ENCODE data around the gene SOX18.

The SOX18 gene

GRCh38 chr20:64052987-64053840 is 3.8 kb upstream of the SOX18 start:
- H3K9ac ChIP-seq (ENCODE audit: insufficient read length) = no peak overlapping the region
- DNase-seq (ENCODE audit: low read depth, low spot score) = no peak
- no peaks in the 10 kb centered on the region for H3K9me3 ChIP-seq (ENCODE audit: low read depth, low read length)
- TF ChIP-seq POLR2AphosphoS5 (IDR thresholded peaks at IDR 0.05; ENCODE audit: borderline replicate concordance, low read depth, low read length) = no peak
- no peak for TF ChIP-seq EZH2 (IDR thresholded peaks at IDR 0.05)
- no peak for TF ChIP-seq FOXP2 (optimal IDR thresholded peaks at IDR 0.05; ENCODE audit: control extremely low read depth, extremely low read length, insufficient read depth)
- H3K27ac ChIP-seq = peak overlapping the region; percentile 67
- H3K36me3 ChIP-seq (ENCODE audit: insufficient read depth, low read length) = peaks cover under 1% of the 10 kb centered on the region; the same call in 1 of the 2 replicates
- no peak overlapping the region for H3K4me3 ChIP-seq

- peak overlapping the region; percentile 67 for H3K27ac ChIP-seq
- DNase-seq (ENCODE audit: low read depth, low spot score) = no peak
- TF ChIP-seq POLR2AphosphoS5 (IDR thresholded peaks at IDR 0.05; ENCODE audit: borderline replicate concordance, low read depth, low read length) (no peak), FOXP2 (optimal IDR thresholded peaks at IDR 0.05; ENCODE audit: control extremely low read depth, extremely low read length, insufficient read depth) (no peak), EZH2 (IDR thresholded peaks at IDR 0.05) (no peak)
- peaks cover 6% of the 10 kb centered on the region for H3K36me3 ChIP-seq (ENCODE audit: insufficient read depth, low read length)
- no peak overlapping the region for H3K9ac ChIP-seq (ENCODE audit: insufficient read length)
- H3K9me3 ChIP-seq (ENCODE audit: low read depth, low read length) = no peaks in the 10 kb centered on the region
- no peak overlapping the region for H3K4me3 ChIP-seq
Measured at GRCh38 chr20:64052326-64052722, 2.9 kb upstream of the SOX18 start.

- Histone ChIP-seq H3K9me3 (ENCODE audit: low read depth, low read length) (no peaks in the 10 kb centered on the region), H3K36me3 (ENCODE audit: insufficient read depth, low read length) (peaks cover 12% of the 10 kb centered on the region), H3K27ac (0 out of 2 replicates have a peak overlapping the region, but pooled peaks have one; percentile 67), H3K4me3 (no peak overlapping the region), H3K9ac (ENCODE audit: insufficient read length) (no peak overlapping the region)
- no peak for TF ChIP-seq FOXP2 (optimal IDR thresholded peaks at IDR 0.05; ENCODE audit: control extremely low read depth, extremely low read length, insufficient read depth)
- TF ChIP-seq POLR2AphosphoS5 (IDR thresholded peaks at IDR 0.05; ENCODE audit: borderline replicate concordance, low read depth, low read length) = no peak
- no peak for TF ChIP-seq EZH2 (IDR thresholded peaks at IDR 0.05)
- DNase-seq (ENCODE audit: low read depth, low spot score) = no peak
Measured at GRCh38 chr20:64051561-64052325, 2.3 kb upstream of the SOX18 start.

- Histone ChIP-seq H3K9me3 (ENCODE audit: low read depth, low read length) (no peaks in the 10 kb centered on the region), H3K27ac (no peak overlapping the region), H3K9ac (ENCODE audit: insufficient read length) (no peak overlapping the region), H3K36me3 (ENCODE audit: insufficient read depth, low read length) (peaks cover 13% of the 10 kb centered on the region), H3K4me3 (no peak overlapping the region)
- no peak for TF ChIP-seq FOXP2 (optimal IDR thresholded peaks at IDR 0.05; ENCODE audit: control extremely low read depth, extremely low read length, insufficient read depth)
- TF ChIP-seq POLR2AphosphoS5 (IDR thresholded peaks at IDR 0.05; ENCODE audit: borderline replicate concordance, low read depth, low read length) = no peak
- TF ChIP-seq EZH2 (IDR thresholded peaks at IDR 0.05) = no peak
- DNase-seq (ENCODE audit: low read depth, low spot score) = no peak
Measured at GRCh38 chr20:64051033-64051452, 1.6 kb upstream of the SOX18 start.

DNA sequence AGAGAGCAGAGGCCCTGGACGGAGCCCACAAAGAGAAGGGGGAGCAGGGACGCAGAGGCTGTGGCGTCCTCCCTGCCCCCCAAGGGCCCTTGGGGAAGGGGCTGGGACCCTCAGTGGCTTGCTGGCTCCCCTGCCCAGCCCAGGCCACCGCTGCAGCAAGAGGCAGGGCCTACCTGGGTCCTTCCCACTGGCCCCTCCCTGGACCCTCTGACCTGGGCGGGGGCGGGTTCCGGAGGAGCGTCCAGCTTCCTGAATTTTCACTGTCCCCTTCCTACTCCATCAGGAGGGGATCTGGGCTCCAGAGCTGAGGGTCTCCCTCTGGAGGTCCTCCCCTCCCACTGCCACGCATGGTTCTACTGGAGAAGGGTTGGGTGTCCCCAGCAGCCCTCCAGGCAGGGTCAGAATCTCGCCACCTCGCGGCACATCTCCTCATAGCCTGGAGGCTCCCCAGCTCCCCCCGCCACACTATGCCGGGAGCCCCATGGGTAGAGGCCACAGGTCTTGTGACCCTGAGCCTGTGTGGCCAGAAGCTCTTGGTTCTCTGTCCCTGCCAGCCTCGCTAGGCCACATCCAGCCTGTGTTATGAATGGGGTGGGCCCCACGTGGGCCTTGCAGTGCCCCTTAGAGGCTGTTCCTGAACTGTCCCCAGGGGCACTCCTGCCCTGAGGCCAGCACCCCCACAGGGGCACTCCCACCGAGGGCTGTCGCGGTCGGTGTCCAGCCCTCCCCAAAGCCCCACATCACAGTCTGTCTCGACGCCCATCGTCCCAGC is 1.0 kb upstream of the SOX18 start:
- Histone ChIP-seq H3K4me3 (peak overlapping the region; percentile 73), H3K9me3 (ENCODE audit: low read depth, low read length) (no peaks in the 10 kb centered on the region), H3K27ac (peak overlapping the region; percentile 87), H3K36me3 (ENCODE audit: insufficient read depth, low read length) (peaks cover 13% of the 10 kb centered on the region), H3K9ac (ENCODE audit: insufficient read length) (peak overlapping the region; percentile 60)
- TF ChIP-seq EZH2 (IDR thresholded peaks at IDR 0.05) = no peak
- TF ChIP-seq FOXP2 (optimal IDR thresholded peaks at IDR 0.05; ENCODE audit: control extremely low read depth, extremely low read length, insufficient read depth) = no peak
- no peak for DNase-seq (ENCODE audit: low read depth, low spot score)

DNA sequence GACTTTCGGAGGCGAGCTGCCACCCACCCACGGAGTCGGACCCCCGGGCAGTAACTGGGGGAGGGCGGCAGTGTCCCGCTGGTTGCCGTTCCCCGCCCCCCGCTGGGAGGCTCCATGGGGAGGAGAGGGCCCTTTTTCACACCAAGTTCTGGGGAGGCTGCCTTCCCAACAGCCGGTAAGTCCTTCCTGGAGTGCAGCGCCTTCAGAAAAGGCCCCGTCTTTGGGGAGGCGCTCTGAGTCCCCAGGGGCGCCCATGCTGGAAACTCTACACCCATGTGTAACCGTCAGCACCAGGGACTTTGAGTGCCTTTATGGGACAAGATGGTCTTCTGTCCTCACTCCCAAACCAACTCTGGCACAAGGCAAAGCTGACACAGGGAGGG is 430 bp upstream of the SOX18 start:
- Histone ChIP-seq H3K9me3 (ENCODE audit: low read depth, low read length) (no peaks in the 10 kb centered on the region), H3K9ac (ENCODE audit: insufficient read length) (peak overlapping the region; percentile 60), H3K4me3 (peak overlapping the region; percentile 73), H3K36me3 (ENCODE audit: insufficient read depth, low read length) (peaks cover 13% of the 10 kb centered on the region), H3K27ac (peak overlapping the region; percentile 87)
- no peak for DNase-seq (ENCODE audit: low read depth, low spot score)
- TF ChIP-seq EZH2 (IDR thresholded peaks at IDR 0.05) (no peak), POLR2AphosphoS5 (IDR thresholded peaks at IDR 0.05; ENCODE audit: borderline replicate concordance, low read depth, low read length) (peak; percentile 58)

DNA sequence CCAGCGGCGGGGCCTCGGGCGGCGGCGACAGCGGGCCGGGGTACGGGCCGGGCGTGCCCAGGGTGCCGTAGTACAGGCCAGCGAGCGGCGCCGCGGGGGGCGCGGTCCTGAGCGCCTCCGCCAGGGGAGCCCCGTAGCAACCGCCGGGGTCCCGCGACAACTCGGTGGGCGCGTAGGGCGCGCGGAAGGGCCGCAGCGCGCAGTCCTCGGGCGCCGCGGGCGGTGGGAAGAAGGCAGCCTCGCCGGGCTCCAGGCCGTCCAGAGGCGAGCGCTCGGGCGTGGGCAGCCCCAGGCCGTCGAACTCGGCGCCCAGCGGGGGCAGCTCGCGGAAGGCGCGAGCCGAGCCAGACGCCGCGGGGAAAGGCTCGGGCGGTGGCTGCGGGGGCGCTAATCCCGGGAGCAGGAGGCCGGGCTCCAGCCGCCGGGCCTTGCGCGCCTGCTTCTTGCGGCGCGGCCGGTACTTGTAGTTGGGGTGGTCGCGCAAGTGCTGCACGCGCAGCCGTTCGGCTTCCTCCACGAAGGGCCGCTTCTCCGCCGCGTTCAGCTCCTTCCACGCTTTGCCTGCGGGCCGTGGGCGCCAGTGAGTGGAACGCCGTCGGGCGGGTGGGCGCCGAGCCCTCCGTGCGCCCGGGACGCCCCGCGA is 916 bp downstream of the SOX18 start:
- DNase-seq (ENCODE audit: low read depth, low spot score) = no peak
- TF ChIP-seq EZH2 (IDR thresholded peaks at IDR 0.05) (no peak), FOXP2 (optimal IDR thresholded peaks at IDR 0.05; ENCODE audit: control extremely low read depth, extremely low read length, insufficient read depth) (no peak), POLR2AphosphoS5 (IDR thresholded peaks at IDR 0.05; ENCODE audit: borderline replicate concordance, low read depth, low read length) (no peak)
- 0 out of 2 replicates have a peak overlapping the region, but pooled peaks have one; percentile 19 for H3K27ac ChIP-seq
- peak overlapping the region; percentile 83 for H3K4me3 ChIP-seq
- peaks cover 13% of the 10 kb centered on the region for H3K36me3 ChIP-seq (ENCODE audit: insufficient read depth, low read length)
- H3K9me3 ChIP-seq (ENCODE audit: low read depth, low read length) = no peaks in the 10 kb centered on the region
- H3K9ac ChIP-seq (ENCODE audit: insufficient read length) = peak overlapping the region; percentile 74
